SIG-M5 treated with dmso at 0.1 percent for 504 hours (cell line): ENCODE results near the gene E2F3.

ENCODE experiments used
- DNase-seq: peaks from one replicate; lab custom pipeline; 2025; ENCODE audit not compliant: unreplicated experiment; lab: John Stamatoyannopoulos, UW

The E2F3 gene

DNA sequence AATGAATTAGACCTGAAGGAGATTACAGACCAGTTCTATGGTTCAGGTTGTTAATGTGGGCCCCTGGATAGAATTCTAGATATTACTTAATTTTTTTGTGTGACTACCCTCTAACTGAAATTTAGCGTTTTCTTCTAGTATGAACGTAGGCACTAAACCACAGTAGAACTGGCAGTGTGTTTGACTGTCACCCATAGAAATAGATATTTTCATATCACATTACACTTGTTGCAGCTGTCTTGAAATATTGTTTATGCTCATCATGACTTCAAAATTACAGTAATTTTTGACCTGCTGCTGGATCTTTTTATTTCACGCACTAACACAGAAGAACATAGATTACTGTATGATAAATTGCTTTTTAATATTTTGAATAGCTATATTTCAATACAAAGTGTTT lies 31.6 kb downstream of the E2F3 start:
- DNase-seq, result no peak

DNA sequence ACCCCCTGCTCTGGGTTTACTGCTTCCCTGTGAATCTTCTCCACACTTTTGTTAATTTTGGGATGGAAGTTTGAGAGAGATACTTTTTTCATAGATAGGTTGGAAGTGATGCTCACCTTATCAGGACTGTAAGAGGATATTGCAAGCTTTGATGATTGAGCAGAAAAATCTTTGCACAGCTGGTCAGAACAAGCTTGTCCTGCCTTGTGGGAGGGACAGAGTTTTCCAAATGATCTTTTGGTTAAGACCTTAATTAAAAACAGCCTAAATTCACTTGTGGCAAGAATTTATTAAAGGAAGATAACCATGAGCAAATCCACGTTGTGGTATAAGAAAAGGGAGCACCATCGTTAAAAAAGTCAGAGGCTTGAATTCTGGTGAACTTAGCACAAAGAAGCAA lies 32.2 kb downstream of the E2F3 start:
- no peak for DNase-seq

DNA sequence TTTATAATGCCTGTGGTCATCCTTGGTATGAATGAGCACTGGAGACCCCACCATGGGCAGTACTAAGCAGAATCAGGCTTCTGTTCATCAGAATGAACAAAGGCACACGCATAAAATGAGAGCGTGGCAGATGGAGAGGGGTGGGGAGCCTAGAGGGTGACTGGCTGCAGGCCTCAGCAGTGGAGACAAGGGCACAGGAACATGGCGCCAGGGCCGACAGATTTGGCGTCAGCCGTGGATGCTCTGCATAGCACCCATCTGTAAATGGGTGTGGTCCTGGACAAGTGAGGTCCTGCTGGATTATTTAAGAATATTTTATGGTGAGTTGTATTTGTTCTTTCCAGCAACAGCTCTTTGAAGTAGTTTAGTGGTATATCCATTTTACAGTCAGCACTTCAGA lies 33.1 kb downstream of the E2F3 start:
- DNase-seq, result no peak

DNA sequence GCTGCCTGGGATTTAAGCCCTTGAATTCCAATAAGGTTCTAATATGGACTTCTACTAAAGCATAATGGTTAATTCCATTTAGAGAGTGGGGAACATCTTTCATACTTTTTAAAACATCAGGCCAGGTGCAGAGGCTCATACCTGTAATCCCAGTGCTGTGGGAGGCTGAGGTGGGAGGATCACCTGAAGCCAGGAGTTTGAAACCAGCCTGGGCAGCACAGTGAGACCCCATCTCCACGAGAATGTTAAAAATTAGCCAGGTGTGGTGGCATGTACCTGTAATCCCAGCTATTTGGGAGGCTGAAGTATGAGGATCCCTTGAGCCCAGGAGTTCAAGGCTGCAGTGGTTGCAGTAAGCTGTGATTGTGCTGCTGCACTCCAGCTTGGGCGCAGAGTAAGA lies 35.0 kb downstream of the E2F3 start:
- DNase-seq, result no peak

DNA sequence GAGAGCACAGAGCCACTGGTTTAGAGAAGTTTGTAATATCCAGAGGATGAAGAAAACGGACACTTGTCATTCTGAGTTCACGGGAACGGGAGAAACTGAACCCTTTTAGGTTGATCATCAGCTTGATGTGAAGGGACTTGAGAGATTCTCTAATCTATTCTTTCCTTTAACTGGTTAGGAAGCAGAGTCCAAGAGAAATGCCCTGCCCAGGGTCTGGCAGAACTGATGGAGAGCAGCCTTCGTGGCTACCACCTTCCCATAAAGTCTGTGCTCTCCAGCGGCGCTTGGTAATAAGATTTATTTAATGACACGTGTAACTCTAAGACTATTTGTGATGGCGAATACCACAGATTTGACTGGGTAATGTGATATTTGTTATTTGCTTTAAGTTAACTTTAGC lies 36.0 kb downstream of the E2F3 start:
- no peak for DNase-seq

DNA sequence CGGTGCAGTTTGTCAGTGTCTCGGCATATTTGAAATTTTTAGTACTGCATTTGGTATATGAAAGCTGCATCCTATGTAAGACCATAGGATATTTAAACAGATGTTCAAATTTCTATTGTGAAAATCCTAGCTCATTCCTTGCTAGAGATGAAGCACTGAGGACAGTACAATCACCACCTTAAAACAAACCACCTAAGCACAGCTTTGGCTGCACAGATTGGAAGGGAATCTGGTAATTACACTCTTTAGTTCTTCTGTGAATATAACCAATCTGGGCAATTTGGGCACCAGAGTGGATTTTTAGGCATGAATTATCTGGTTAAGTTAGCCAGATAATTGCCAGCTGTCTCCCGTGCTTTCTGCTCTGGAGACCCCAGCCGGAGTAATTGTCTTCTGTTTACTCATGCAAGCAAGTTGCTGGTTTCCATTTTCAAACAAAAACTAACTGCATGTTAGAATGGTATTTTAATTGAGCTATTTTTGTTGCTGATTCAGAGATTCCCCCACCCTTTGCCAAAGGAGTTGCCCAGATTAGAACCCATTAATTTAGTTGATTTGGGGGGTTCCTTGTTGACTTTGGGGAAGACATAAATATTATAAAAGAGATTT lies 36.9 kb downstream of the E2F3 start:
- no peak for DNase-seq

DNA sequence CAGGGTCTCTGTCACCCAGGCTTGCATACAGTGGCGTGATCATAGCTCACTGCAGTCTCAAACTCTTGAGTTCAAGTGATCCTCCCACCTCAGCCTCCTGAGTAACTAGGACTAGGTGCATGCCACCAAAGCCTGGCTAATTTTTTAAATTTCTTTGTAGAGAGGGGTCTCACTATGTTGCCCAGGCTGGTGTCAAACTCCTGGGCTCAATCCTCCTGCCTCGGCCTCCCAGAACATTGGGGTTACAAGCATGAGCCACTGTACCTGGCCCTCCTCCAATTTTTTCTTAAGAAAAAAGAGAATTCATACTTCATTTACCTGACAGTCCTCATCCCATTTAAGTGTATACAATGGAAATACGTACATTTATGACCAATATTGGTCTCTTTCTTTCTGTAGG lies 37.9 kb downstream of the E2F3 start:
- no peak for DNase-seq

DNA sequence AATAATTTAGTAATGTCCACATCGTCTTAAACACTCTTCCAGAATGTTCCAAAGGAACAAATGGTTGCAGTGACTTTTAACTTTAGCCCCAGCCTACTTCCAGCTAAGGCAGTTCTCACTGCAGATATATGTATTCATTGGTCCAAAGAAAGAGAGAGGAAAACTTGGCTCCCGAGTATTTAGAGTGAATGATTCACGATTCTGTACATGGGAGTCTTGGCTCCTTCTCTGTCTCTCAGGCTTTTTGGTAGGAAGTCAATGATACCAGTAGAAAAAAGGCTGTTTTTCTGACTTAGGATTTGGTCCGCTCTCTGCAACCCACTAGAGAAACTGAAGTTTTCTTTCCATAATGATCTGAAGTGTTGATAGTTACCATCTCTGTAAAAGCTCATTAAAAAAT lies 38.6 kb downstream of the E2F3 start:
- no peak for DNase-seq

DNA sequence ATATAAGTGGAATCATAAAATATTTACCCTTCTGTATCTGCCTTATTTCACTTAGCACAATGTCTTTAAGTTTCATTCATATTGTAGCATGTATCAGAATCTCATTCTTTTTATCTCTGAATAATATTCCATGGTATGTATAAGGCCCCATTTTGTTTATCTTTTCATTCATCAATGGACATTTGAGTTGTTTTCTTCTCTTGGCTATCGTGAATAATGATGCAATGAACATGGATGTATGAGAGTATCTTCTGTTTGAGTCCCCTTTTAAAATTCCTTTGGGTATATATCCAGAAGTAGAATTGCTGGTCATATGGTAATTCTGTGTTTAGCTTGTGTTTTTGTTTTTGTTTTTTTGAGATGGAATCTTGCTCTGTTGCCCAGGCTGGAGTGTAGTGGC lies 39.6 kb downstream of the E2F3 start:
- no peak for DNase-seq

DNA sequence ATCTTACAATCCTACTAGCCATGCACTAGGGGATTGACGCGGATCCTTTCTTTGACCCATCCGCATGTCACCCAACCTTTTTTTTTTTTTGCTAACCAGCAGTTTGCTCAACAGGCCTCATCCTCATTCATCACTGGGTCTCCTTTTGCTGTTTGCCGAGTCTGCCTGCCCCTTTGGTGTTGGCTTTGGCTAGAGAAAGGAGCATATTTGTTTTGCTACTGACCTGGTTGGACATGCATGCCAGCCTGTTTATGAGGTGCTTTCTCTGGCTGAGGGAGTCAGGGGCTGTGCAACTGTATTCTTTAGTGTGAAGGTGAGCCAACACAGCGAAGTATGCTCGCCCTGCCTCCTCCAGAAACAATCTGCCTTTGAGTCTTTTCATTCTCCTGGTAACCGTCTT lies 40.2 kb downstream of the E2F3 start:
- no peak for DNase-seq

DNA sequence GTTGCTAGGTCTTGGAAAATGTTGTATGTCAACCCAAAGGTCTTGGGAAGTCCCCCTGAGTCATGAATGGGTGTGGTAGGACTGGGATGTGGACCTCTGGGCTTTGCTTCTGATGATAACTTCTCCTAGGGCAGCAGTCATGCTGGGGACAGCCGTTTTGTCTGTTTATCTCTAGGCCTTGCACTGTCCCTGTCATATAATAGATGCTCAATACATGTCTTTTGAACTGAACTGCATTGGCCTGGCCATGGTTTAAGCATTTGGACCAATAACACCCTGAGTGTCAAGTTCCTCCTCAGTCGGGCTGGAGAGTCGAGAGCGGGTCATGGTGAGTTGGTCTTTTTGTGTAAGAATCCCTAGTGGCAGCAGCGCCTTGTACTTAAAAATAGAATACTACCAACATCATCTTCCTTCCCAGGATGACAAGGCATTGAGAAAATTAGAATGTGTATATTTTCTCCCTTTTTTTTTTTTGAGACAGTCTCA lies 43.1 kb downstream of the E2F3 start:
- no peak for DNase-seq

DNA sequence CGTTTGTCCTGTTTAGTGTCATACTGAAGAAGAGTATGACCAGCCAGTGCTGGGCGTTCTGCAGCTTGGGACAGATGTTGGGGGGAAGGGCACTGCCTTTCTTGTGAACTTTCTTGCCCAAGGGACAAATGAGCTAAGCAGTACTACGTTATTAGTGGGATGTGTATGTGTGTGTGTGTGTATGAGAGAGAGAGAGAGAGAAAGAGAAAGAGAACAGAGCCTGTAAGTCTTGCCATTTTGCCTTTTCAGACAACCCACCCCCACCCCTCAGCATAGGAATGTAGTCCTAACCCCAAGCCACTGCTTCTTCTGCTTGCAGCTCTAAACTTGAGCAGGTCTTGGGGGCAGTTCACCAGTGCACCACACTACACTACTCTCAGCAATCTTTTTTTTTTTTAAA lies 45.5 kb downstream of the E2F3 start:
- DNase-seq, result no peak

DNA sequence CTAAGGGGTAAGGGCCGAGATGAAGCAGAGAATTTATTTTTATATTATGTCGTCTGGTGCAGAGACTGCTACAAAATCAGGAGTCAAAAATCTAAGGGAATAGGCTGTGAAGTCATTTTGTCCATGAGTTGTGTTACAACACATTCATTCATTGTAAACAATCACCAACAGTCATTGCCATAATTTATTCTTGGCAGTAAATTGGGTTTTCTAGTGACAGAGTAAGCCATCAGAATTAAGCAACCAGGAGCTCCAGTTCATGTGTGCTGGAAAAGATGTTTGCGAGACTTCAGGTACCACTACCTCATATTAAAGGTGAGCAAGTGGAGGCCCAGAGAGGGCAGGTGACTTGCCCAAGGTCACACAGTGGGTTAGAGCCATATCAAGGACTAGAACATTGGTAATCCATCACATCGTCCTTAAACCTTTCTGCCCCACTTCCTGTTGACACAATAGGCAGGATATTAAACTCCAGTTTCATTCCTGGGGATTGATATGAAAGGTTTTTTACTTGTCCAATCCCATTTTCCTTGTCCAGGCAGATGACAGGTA lies 46.0 kb downstream of the E2F3 start:
- DNase-seq, result no peak

DNA sequence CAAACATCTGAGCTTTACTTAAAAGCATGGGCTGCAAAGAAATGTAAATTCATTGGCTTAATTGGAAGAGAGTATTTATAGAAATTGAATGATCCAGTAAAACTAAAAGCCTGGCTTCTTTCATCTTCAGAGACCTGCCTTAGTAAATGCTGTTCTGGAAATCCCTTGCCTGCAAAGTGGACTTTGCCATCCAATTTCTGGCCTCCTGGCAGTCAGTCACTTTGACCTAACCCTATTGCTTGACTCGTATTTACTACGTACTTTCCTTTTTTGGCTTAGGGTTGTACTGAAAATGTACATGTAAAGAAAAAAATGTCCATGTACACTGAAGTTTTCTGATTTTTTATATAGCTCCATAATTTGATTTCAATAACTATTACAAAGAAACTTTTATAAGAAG lies 47.1 kb downstream of the E2F3 start:
- DNase-seq, result no peak

DNA sequence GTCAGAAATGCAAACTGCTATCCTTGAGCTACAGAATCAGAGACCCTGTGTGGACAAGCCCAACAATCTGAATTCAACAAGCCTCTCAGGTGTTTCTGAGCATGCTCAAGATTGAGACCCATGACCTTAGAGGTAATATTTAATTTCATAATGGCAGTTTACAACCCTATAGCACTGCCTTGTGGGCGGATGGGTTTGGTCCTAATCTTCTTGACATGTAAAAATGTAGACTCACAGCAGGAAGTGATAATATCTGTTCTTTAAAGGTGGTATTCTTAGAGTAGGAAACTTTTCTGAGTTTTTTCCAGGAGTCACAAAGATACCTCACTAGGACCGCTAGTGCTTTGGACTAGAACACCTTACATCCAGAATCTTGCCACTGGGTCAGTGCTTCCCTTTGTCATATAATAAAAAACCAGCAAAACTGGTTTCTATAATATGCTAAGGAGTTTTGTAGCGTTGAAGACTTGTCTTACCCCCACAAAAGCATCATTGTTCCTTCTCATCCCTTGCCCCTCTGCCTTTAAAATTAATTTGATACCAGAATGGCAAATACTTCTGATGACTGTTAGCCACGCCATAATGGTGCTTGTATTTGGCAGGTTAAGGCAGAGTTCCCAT lies 52.6 kb downstream of the E2F3 start:
- no peak for DNase-seq

DNA sequence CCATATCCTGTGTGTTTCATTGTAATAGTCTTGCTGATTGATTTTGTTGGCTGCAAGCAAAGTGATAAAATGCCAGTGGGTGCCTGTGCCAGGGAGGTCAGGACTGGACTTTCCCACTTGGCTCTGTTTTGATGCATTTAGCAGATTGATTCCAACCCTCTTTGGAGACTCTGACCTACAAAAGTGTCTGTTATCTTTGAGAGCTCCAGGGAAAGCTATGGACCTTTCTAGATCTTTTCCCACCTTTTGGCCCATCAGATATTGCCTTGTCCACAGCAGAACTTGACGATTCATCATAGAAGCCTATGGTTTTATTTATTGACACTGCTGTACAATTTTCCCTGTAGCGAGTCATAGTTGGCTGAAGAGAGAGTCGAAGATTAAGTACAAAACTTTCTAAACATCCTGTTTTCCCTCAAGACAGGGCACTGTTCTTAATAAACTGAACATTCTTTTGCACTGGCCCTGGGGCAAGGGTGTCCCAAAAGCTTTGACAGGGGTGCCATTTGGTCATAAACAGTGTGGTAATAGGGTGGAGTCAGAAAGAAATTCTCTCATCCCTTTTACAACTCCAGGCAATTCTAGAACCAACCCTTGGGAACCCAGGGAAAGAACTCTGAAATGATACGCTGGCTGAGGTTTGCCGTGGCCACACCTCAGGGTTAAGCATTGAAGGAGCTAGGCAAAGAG lies 53.7 kb downstream of the E2F3 start:
- no peak for DNase-seq

DNA sequence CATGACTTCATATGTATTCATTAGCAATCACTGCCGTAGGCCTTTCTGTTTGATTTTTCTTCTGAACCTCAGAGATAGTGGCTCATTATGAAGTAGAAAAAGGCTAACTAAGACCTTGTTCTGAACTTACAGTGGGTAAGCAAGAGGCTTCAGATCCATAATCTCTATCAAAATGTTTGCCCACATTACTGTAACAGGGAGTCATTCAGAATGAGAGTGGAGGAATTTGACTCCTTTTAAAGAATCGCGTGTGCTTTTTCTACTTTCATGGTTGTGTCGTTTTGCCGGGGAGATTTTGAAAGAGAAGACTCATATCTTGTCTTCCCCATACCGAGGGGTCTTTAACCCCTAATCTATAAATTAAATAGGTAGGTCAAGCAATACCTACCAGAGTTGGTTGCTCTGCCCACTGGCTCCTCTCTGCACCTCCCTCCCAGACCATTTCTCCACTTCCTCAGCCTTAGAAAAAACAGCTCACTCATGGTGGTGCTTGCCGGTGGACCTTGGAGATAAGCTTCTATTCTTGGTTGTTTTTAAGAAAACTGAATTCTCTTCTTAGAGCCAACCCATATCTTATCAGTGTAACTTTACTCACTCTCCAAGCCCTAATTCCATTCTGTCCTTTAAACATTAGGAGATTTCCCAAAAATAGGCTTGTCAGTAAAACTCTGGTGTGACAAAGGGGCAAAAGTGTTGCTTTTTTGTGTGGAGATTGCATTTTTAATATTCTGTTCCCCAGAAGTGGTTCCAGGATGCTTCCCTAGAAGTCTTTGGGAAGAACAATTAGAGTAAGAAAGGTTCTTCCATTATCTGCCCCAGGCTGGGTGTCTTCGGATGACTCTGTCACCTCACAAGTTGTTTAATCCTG lies 56.6 kb downstream of the E2F3 start:
- no peak for DNase-seq

DNA sequence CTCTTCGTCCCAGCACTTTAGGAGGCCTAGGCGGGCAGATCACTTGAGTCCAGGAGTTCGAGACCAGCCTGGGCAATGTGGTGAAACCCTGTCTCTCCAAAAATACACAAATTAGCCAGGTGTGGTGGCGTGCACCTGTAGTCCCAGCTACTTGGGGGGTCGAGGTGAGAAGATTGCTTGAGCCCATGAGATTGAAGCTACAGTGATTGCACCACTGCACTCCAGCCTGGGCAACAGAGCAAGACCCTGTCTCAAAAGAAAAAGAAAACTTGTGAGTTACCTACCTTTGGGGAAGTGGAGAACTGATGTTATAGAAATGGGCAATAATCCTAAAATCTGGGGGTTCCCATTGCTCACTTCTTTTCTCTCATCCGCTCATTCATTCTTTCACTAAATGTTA lies 58.0 kb downstream of the E2F3 start:
- DNase-seq, result no peak

DNA sequence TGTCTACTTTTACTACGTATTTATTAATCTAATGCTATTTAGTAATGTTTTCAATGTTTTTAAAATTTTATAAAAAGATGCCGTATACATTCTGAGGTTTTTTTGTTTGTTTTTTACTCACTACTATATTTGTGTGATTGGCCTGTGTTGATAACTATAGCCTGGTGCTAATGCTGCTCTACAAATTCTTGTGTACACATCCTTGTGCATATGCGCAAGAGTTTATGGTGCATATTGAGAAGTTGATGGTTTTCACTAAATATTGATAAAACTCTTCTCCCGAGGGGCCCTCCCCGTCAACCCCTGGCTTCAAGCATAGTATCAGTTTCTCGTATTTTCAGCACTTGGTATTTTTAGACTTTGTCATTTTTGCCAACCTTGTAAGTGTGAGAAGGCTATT lies 59.9 kb downstream of the E2F3 start:
- no peak for DNase-seq

DNA sequence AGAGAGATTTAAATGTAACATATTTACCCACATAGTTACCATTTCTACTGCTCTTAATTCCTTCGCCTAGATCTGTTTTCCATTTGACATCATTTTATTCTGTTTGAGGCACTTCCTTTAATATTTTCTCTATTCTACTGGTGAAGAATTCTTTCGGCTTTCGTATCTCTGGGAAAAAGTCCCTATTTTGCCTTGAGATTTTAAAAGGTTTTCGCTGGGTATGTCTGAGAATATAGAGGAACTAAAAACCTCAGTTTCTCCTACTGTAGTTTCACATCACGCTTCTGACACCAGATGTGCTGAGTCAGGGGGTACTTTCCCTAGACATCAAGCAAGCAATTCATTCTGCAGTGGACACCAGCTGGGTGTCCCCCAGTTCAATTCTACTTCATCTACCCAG lies 61.7 kb downstream of the E2F3 start:
- DNase-seq, result no peak

DNA sequence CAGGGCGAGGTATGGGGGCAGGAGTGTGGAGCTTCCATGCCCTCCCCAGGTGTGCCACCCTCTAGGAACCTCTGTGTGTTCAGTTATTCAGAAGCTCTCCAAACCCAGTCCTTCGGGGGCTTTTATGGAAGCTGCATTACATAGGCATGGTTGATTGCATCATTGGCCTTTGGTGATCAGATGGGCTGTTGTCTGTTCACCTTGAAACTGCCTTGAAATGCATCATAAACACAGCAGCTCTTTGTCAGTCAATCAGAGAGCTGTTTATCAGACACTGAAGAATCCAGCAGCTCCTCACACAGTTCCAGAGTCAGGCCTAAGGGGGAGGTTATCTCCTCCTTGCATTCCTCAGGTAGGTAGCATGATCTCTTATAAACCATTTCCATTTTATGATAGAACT lies 62.4 kb downstream of the E2F3 start:
- no peak for DNase-seq
